Stimulated activated CD4-positive, alpha-beta T cell treated with anti-CD3 and anti-CD28 coated beads, Interleukin-4, amount 100 ng/mL, for 1 hour (primary cell): ENCODE data around the gene TPSG1.
"Not testable (repeated sequence)": the region's sequence is repeated elsewhere in the genome, so short reads cannot be mapped to it uniquely, and the experiment has no call there.

ENCODE experiments used
- DNase-seq: peaks from one replicate; pipeline ENCODE4 v3.0.0-alpha.2; 2020

Gene TPSG1

GRCh38 chr16:1193143-1193824 lies 31.8 kb downstream of the TPSG1 start:
- DNase-seq = no peak

DNA sequence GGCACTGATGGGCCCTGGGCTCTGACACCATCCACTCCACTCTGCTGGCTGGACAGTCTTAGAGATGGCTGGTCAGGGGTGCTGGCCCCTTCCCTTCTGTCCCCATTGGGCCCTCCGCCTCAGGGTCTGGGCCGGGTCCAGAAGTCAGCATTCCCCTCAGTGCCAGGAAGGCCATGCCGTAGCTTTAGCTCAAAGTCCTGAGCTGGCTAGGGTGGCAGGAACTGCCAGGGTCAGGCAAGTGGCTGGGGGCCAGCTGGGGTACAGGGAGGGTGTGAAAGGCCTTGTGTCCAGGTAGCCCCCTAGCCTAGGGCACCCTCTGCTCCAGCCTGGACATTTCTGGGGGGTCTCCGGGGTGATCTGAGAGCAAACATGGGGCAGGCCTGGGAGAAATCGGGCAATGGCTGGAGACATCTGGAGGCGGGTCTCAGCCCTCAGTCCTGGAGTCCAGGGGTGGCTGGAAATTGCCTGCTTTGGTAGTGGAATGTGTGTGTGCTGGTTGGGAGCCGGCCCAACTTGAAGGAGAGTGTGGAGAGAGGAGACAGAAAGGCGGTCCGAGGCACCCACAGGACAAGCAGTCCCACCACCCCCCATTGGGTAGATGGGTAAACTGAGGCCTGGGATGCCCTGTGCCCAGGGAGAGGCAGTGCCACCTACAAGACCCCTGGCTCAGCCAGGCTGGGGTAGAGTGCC lies 32.5 kb downstream of the TPSG1 start:
- no peak for DNase-seq

DNA sequence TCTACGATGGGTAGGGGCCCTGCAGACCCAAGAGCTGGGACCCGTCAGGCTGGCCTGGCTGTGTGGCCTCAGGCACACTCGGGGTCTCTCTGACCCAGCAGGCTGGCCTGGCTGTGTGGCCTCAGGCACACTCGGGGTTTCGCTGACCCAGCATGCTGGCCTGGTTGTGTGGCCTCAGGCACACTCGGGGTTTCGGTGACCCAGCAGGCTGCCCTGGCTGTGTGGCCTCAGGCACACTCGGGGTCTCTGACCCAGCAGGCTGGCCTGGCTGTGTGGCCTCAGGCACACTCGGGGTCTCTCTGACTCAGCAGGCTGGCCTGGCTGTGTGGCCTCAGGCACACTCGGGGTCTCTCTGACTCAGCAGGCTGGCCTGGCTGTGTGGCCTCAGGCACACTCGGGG lies 34.3 kb downstream of the TPSG1 start:
- DNase-seq = not testable (repeated sequence)

DNA sequence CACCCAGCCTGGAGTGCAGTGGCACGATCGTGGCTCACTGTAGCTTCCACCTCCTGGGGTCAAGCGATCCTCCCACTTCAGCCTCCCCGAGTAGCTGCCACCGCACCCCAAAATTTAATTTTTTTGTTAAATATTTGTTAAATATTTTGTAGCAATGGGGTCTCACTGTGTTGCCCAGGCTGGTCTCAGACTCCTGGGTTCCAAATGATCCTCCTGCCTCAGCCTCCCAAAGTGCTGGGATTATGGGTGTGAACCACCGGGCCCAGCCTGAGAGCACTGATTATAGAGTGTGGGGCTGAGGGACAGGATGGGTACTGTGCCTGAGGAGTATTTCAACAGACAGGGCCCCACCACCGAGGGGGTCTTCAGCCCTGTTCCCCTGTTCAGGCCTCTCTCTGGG lies 35.6 kb downstream of the TPSG1 start:
- DNase-seq = no peak

DNA sequence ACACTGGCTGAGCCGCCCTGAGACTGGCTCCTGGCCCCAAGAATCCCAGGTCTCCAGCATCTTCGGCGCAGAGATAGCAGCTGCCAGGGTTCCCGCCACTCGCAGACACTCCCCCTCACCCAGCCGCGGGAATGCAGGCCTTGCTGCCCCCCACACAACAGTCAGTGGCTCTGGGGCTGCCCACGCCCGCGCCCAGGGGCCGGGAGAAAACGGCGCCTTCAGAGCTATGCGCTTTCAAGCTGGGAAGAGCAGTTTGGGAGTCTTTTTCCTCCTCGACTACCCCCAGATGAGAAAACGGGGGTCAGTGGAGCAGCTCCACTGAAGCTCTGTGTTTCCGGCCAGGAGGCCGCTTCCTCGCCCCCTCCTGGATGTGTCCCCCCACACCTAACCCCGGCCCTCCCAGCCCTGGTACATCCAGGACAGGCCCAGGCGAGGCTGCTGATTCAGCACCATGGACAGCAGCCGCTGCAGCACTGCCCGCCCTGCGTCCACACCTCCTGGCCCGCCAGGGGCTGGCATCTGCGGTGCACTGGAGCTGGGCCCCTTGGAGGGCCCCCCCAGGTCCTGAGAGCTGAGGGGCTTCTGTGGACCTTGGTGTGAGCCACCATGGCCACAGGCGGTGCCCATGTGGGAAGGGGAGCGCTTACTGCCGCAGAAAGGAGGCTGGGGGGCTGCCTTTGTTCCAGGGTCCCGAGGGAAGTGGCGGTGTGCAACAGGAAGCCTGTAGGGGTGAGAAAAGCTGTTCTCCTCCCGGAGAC lies 36.5 kb downstream of the TPSG1 start:
- peak; percentile 47 for DNase-seq

DNA sequence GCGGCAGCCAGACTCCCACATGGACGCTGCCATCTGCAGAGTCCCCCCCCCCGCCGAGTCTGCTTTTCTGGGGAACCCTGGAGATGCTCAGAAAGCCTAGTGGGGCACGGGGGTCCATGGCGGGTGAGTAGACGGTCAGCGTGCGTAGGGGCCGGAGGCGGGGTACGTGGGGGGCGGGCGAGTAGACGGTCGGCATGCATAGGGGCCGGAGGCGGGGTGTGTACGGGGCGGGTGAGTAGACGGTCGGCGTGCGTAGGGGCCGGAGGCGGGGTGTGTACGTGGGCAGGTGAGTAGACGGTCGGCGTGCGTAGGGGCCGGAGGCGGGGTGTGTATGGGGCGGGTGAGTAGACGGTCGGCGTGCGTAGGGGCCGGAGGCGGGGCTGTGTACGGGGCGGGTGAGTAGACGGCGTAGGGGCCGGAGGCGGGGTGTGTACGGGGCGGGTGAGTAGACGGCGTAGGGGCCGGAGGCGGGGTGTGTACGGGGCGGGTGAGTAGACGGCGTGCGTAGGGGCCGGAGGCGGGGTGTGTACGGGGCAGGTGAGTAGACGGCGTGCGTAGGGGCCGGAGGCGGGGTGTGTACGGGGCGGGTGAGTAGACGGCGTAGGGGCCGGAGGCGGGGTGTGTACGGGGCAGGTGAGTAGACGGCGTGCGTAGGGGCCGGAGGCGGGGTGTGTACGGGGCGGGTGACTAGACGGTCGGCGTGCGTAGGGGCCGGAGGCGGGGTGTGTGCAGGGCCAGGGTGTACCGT lies 39.4 kb downstream of the TPSG1 start:
- not testable (repeated sequence) for DNase-seq

DNA sequence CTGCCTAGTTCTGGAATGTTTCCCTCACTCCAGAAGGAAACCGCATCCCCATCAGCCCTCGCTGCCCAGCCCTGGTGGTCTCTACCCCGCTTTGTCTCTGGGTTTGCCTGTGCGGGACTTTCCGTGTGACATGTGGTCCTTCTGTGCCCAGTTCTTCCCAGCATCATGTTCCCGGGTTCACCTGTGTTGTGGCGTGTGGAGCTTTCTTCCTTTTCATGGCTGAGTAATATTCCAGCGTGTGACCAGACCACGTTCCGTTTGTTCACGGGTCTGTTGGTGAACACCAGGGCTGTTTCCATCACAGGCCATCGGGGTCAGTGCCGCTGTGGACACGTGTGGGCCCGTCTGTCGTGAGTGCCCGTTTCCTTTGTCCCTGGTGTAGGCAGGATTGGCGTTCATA lies 40.1 kb downstream of the TPSG1 start:
- no peak for DNase-seq

DNA sequence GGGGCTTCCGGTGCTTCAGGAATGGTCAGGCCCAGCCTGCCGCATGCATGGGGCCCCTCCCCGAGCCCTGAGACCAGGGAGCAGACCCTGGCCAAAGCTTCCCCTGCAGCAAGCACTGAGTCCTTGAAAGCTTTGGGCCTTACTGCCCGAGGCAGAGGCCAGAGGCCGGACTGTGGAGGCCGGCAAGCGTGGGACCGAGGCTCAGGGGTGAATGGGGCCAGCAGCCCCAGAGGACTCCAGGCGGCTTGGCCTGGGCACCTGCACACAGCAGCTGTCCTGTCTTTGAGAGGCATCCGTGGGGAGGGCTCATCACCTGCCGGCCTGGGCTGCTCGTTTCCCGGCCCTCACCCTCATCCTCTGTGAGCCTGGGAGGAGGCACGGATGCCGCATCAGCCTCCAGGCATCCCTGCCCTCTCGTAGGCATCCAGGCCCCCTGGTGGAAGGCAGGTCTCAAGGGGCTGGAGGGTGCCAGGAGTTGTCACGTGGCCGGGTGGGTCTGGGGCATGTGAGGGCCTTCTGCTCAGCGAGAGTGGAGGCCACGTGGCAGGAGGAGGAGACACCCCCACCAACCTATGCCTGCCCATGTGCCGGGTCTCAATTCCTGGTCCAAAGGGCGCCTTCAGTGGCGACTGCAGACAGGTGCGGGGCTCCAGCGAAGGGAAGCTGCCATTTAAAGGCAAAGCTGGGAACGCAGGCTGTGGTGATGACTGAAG lies 40.8 kb downstream of the TPSG1 start:
- no peak for DNase-seq

DNA sequence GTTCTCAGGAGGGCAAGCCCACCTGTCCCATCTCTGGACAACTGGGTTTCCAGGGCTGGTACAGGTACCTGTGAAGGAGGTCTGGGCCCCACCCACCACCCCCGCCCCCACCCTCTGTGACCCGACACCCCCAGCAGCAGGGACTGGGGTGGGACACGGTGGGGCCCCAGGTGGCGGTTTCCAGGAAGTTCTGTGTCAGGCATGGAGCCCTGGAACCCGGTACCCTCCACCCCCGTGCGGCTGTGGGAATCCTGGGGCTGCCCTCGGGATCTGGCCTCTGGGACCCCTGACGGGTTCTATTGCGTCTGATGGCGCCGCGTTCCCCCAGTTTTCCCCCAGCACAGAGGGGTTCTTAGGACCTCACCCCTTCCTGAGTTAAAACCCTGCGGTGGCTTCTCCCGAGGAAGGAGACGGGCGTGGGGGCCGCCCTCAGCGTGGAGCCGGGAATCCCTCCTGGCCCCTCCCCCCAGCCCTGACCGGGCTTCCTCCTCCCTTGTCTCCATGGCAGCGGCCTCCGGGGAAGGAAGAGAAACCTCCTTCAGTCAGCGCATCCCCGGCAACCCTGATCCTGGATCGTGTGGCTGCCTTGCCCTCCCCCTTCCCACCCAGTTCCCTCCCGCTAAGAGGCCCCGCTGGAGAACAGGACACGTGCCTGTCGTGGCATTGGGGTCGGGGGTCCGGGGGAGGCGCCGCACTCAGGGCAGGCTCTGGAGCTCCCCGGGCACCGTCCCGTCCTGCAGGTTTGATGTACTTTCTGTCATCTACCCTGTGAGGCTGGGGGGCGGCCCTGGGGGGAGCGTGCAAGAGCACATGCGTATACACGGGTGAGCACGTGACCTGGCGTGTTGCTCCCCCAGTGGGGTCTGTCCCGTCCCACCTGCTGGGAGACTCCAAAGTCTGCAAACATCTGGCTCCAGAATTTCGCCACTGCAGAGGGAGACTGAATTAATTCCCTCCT lies 41.8 kb downstream of the TPSG1 start:
- no peak for DNase-seq

DNA sequence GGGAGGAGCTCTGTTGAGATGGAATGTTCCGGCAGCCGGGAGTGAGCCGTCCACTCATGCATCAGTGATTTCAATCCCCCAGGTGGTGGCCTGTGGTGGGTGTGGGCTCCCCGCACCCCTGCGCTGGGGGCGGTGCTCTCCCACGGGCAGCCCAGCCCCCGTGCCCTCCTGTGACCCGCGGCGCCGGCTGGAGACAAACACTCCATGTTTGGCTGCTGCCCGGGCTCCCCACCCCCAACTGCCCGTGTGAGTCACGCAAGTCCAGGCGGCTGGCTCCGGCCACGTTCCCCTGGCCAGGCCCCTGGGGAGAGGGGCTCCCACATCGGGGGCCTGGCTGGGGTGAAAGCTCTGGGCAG lies 42.8 kb downstream of the TPSG1 start:
- DNase-seq = no peak

- no peak for DNase-seq
These were observed 43.4 kb downstream of the TPSG1 start for GRCh38 chr16:1181404-1182315.

GRCh38 chr16:1180549-1181403 lies 44.3 kb downstream of the TPSG1 start:
- no peak for DNase-seq

DNA sequence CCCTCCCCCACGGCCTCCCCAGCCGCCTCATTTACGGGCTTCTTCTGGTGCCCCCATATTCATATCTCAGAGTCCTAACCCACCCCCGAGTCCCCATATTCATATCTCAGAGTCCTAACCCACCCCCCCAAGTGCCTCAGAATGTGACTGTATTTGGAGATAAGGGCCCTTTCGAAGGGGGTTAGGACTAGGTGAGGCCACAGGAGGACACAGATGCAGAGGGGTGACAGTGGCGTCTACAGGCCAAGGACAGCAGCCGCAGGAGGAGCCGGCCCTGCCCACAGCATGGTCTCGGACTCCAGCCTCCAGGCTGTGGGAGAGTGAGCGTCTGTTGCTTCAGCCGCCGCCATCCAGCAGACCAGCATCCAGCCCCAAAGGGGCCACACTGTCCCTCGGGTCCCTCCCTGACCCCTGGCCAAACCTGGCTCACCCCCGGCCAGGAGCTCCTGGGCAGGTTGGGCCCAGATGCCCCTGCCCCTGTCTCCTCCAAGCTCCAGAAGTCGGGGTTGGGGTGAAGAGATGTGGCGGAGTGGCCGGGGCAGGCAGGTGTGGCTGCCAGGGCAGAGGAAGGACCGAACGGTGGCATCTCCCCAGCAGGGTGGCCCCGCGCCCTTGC lies 46.7 kb downstream of the TPSG1 start:
- DNase-seq = no peak

DNA sequence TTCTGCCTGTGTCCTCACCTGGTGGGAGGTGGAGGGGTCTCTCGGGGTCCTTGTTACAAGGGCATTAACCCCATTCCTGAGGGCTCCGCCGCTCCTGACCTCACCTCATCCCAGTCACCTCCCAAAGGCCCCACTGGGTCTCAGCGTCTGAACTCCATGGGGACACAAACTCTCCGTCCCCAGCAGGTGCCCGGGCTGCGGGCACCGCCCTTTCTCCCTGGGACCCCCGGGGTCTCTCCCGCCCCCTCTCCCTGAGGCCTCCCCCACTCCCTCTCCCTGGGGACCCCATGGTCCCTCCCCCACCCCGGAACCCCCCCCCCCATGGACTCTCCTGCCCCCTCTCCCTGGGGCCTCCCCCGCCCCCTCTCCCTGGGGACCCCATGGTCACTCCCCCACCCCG lies 47.3 kb downstream of the TPSG1 start:
- no peak for DNase-seq

- DNase-seq = no peak
These were observed 48.0 kb downstream of the TPSG1 start for GRCh38 chr16:1177053-1177452.

- no peak for DNase-seq
These were observed 48.7 kb downstream of the TPSG1 start for GRCh38 chr16:1176280-1176897.

DNA sequence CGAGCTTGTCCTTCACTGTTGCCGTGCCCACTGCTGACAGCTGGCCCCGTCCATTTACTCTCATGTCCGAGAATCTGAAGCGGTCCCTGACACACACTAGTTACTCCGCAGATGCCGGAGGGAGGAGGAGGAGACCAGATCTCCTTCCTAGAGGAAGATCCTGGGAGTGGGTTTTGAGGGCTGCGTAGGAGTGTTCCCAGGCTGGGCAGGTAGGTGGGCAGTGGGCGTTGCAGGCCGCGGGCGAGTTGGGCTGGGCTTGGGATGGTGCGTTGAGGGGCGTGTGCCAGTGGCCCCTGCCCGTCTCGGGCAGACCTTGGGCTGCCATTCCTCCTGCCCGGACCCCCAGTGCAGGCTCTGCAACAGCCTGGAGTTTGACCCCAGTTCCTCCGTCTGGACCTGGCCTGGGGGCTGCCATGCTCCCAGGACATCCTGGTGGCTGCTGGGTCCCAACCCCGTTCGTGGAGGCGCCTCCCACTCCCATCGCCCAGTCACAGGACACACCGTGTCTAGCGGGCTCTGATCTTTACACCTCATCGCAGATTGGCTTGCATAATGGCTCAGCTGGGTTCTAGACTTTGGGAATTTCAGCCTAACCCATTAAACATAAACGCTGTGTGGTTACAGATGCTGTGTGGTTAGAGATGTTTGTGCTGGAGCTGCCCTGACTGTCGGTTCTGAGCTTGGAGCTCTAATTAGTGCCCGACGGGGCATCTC lies 49.3 kb downstream of the TPSG1 start:
- DNase-seq = no peak
